HepG2 (cell line): Measurements from ENCODE around the gene PDE4D. TPM values are rescaled to one million over a fixed set of nuclear protein-coding genes. Genes with fewer than 3 reads are reported as not detected.

Source experiments
- ATAC-seq: fragments of 200-7000 bp; cut with Tn5 transposase; 3 replicates; pipeline ENCODE4 v1.9.1; 2020; ENCODE audit warnings: mild to moderate bottlenecking, moderate library complexity
- BruUV-seq: library from RNA; stranded (reverse); fragments of 400-500 nt; replicated peaks from 2 replicates; lab custom pipeline; 2021; lab: Mats Ljungman, UMichigan
- CTCF ChIA-PET: fragments of 300-600 bp; formaldehyde crosslinking; extraction: SDS; loops from one replicate; lab custom pipeline; 2021; ENCODE audit warnings: low total read pairs, inconsistent platforms, low intra/inter-chr PET ratio; lab: Yijun Ruan, JAX
- POLR2A ChIA-PET: fragments of 350-600 bp; sonication (Branson Sonifier 250); formaldehyde crosslinking; loops from one replicate; lab custom pipeline; 2020; ENCODE audit warnings: antibody characterized with exemption, inconsistent platforms; lab: Yijun Ruan, JAX
- DNase-seq: peaks from one replicate; pipeline ENCODE4 v3.0.0-alpha.2; 2015; ENCODE audit warnings: low spot score
- FAIRE-seq: peaks from 3 replicates; lab custom pipeline; 2011; peaks lifted over from hg19 to GRCh38; lab: Jason Lieb, UNC
- H2AFZ ChIP-seq: one replicate; pipeline ENCODE4 v1.6.1; 2011; ENCODE audit warnings: low read length, inconsistent platforms
- H3K27ac ChIP-seq: fragments of 300-600 bp; 3 replicates; pipeline ENCODE4 v1.8.0; 2011; ENCODE audit warnings: mixed run types, mild to moderate bottlenecking, mixed read lengths, low read length, inconsistent platforms; ENCODE audit not compliant: insufficient read depth; ENCODE audit errors: extremely low read length
- H3K27me3 ChIP-seq, 2 experiments: fragments of 200-600 bp in 1 of 2; 2 replicates in 1 of 2; 3 replicates in 1 of 2; pipeline versions ENCODE4 v1.6.0 to v1.8.0; 2011; ENCODE audit warnings: low read length in 2 of 2, mild to moderate bottlenecking in 2 of 2, moderate library complexity in 2 of 2, inconsistent platforms in 1 of 2; ENCODE audit not compliant: insufficient read depth in 2 of 2, control insufficient read depth in 1 of 2
- H3K36me3 ChIP-seq, 2 experiments: fragments of 200-600 bp in 1 of 2; replicated peaks in 1 of 2; 2 replicates in 1 of 2; 3 replicates in 1 of 2; pipeline versions ENCODE4 v1.5.1 to v1.8.0; 2011; ENCODE audit warnings: low read length in 2 of 2, inconsistent platforms in 1 of 2; ENCODE audit not compliant: insufficient read depth in 2 of 2, control insufficient read depth in 1 of 2
- H3K4me1 ChIP-seq: 2 replicates; pipeline ENCODE4 v1.5.1; 2012; ENCODE audit warnings: low read length, inconsistent platforms; ENCODE audit not compliant: insufficient read depth
- H3K4me2 ChIP-seq: 2 replicates; pipeline ENCODE4 v1.6.0; 2011; ENCODE audit warnings: low read depth, low read length, inconsistent platforms
- H3K4me3 ChIP-seq, 3 experiments: fragments of 200-600 bp in 1 of 3; sonication (generic), shearing (Covaris generic) in 1 of 3; replicated peaks in 1 of 3; 2 replicates each; pipeline ENCODE4 v1.5.1; 2011 to 2016; ENCODE audit warnings: low read length in 3 of 3, inconsistent platforms in 2 of 3, low read depth in 2 of 3, mild to moderate bottlenecking in 2 of 3, control low read depth in 1 of 3, mixed read lengths in 1 of 3; ENCODE audit not compliant: insufficient read depth in 1 of 3
- H3K79me2 ChIP-seq: one replicate; pipeline ENCODE4 v1.6.1; 2011; ENCODE audit warnings: low read length, inconsistent platforms; ENCODE audit not compliant: insufficient read depth
- H3K9ac ChIP-seq: 2 replicates; pipeline ENCODE4 v1.6.0; 2011; ENCODE audit warnings: mild to moderate bottlenecking, low read depth, low read length, inconsistent platforms; ENCODE audit not compliant: insufficient read depth
- H3K9me3 ChIP-seq: 2 replicates; pipeline ENCODE4 v1.5.1; 2012; ENCODE audit warnings: mild to moderate bottlenecking, low read length
- H4K20me1 ChIP-seq: 2 replicates; pipeline ENCODE4 v1.6.0; 2011; ENCODE audit warnings: inconsistent platforms, mild to moderate bottlenecking, low read length, moderate library complexity; ENCODE audit not compliant: insufficient read depth
- AHR ChIP-seq: IDR thresholded peaks from 2 replicates; pipeline ENCODE4 v1.6.1; 2018; ENCODE audit warnings: missing genetic modification reagents, missing compliant biosample characterization
- HDAC6 ChIP-seq: fragments of 200-600 bp; sonication (generic); IDR thresholded peaks from 2 replicates; pipeline ENCODE4 v1.7.0; 2017; ENCODE audit warnings: mild to moderate bottlenecking, antibody characterized with exemption, low read length, low read depth
- HNF4A ChIP-seq: sonication (generic); formaldehyde crosslinking; IDR thresholded peaks from 2 replicates; pipeline ENCODE4 v1.4.0; 2020; ENCODE audit warnings: missing genetic modification reagents
- NCOR1 ChIP-seq: fragments of 200-600 bp; sonication (generic); IDR thresholded peaks from 2 replicates; pipeline ENCODE4 v1.7.0; 2017; ENCODE audit warnings: antibody characterized with exemption, low read length, borderline replicate concordance
- NFIB ChIP-seq: sonication (generic); formaldehyde crosslinking; IDR thresholded peaks from 2 replicates; pipeline ENCODE4 v1.9.0; 2021; ENCODE audit warnings: missing genetic modification reagents, mild to moderate bottlenecking, borderline replicate concordance
- PCBP2 ChIP-seq: fragments of 200-400 bp; formaldehyde crosslinking; optimal IDR thresholded peaks from 2 replicates; pipeline ENCODE3; 2018; ENCODE audit warnings: low read length, low read depth; ENCODE audit not compliant: poor library complexity, severe bottlenecking
- POGZ ChIP-seq: sonication (generic); formaldehyde crosslinking; IDR thresholded peaks from 2 replicates; pipeline ENCODE4 v1.4.0; 2020; ENCODE audit warnings: mild to moderate bottlenecking, missing genetic modification reagents
- TBL1XR1 ChIP-seq: fragments of 150-350 bp; IDR thresholded peaks from 2 replicates; pipeline ENCODE4 v1.6.1; 2014; ENCODE audit warnings: borderline replicate concordance, low read length; ENCODE audit not compliant: partially characterized antibody
- TRAFD1 ChIP-seq: sonication (generic); formaldehyde crosslinking; IDR thresholded peaks from 2 replicates; pipeline ENCODE4 v1.5.1; 2020; ENCODE audit warnings: missing genetic modification reagents, mild to moderate bottlenecking, borderline replicate concordance
- ZNF777 ChIP-seq: sonication (generic); formaldehyde crosslinking; IDR thresholded peaks from 2 replicates; pipeline ENCODE4 v1.4.0; 2020; ENCODE audit warnings: missing genetic modification reagents
- ZSCAN21 ChIP-seq: sonication (generic); formaldehyde crosslinking; IDR thresholded peaks from 2 replicates; pipeline ENCODE4 v1.8.0; 2022; ENCODE audit warnings: mild to moderate bottlenecking, missing genetic modification reagents, moderate library complexity, borderline replicate concordance
- WGBS: methylation state at CpG from one replicate; pipeline ENCODE4 v1.1.6; 2017; ENCODE audit warnings: low lambda C conversion rate; 5-methylcytosine and 5-hydroxymethylcytosine counted together
- in situ Hi-C: cut with HindIII; loops from 2 replicates; pipeline ENCODE4 v1.10.0; 2017; ENCODE audit warnings: low pct_unique_long_range_greater_than_20kb; ENCODE audit not compliant: extremely low pct_ligation_motif_present
- intact Hi-C: fragments of 100-400 bp; cut with micrococcal nuclease; formaldehyde crosslinking; loops from one replicate; pipeline ENCODE4 v1.10.0; 2022; ENCODE audit not compliant: unreplicated experiment
- polyA plus RNA-seq, 8 experiments: library from polyadenylated mRNA; depleted of rRNA in 3 of 8; stranded (reverse) in 7 of 8; unstranded in 1 of 8; fragments of >200 nt; fragmentation: Illumina TruSeq in 4 of 8; extraction: Trizol in 4 of 8; gene quantifications; 2 replicates each; pipeline versions ENCODE4 v1.2.1 to v1.2.3, GENCODE V29; 2011 to 2016; ENCODE audit warnings: low read depth in 4 of 8, missing spikeins in 1 of 8, mixed read lengths in 1 of 8; ENCODE audit not compliant: insufficient read depth in 1 of 8
- total RNA-seq, 5 experiments: library from RNA; depleted of rRNA; stranded (reverse); fragments of >200 nt; fragmentation: Illumina TruSeq; extraction: Trizol; gene quantifications; 2 replicates each; pipeline ENCODE4 v1.2.3, GENCODE V29; 2016; ENCODE audit warnings: low read depth in 1 of 5

PDE4D gene
- total and polyA plus RNA-seq, 2 of the 13 experiments (the other 11 are each of a cell fraction or from before 2014, with no cell fraction given), result 7.0 to 12.2 TPM

GRCh38 chr5:59525311-59525710, 368.2 kb downstream of the PDE4D start:
- no TSS peak for BruUV-seq
- no peak overlapping the region for H2AFZ ChIP-seq
- H3K79me2 ChIP-seq, result no peaks in the 10 kb centered on the region
- no peaks in the 10 kb centered on the region for H3K36me3 ChIP-seq
- no peak overlapping the region for H3K9ac ChIP-seq
- intact Hi-C loops (no loop called here), in situ Hi-C loops (no loop called here)
- TF ChIP-seq TBL1XR1 (no peak), HNF4A (CRISPR knock-in tag) (peak; percentile 32; the same call in 1 of the 2 replicates), NFIB (CRISPR knock-in tag) (no peak), POGZ (CRISPR knock-in tag) (0 out of 2 replicates have a peak, but pooled peaks have one; percentile 28)
- FAIRE-seq (no peak), DNase-seq (peak; percentile 13), ATAC-seq (no peak)
- H3K4me2 ChIP-seq, result no peak overlapping the region
- H3K27me3 ChIP-seq, result no peaks in the 10 kb centered on the region
- no peaks in the 10 kb centered on the region for H4K20me1 ChIP-seq
- ChIA-PET CTCF (no interaction called here), POLR2A (no interaction called here)
- no peaks in the 10 kb centered on the region for H3K9me3 ChIP-seq
- peaks cover 17% of the 10 kb centered on the region for H3K4me1 ChIP-seq
- no CpG with 5 or more reads among the region's 3 CpGs for WGBS
- no peak overlapping the region for H3K27ac ChIP-seq
- H3K4me3 ChIP-seq, result no peak overlapping the region

GRCh38 chr5:59522201-59522831, 371.2 kb downstream of the PDE4D start:
- POLR2A ChIA-PET, result no interaction called here
- TF ChIP-seq NCOR1, result no peak
- TF ChIP-seq PCBP2, result no peak
- no peak for TF ChIP-seq TRAFD1
- TF ChIP-seq ZNF777, result no peak
- no peak for TF ChIP-seq ZSCAN21 (CRISPR knock-in tag)
- no peak for TF ChIP-seq AHR (CRISPR knock-in tag)
- TF ChIP-seq HDAC6, result no peak

More at GRCh38 chr5:59522201-59522831, 371.2 kb downstream of the PDE4D start:
- in situ Hi-C loops, result loop anchor here (25.0 kb wide), 1 partner anchor 140 kb away; no protein-coding TSS in a partner anchor
- no peaks in the 10 kb centered on the region for H3K36me3 ChIP-seq
- intact Hi-C loops, result no loop called here
- ATAC-seq (no peak), FAIRE-seq (no peak), DNase-seq (no peak)
- no TSS peak for BruUV-seq
- H3K27ac ChIP-seq, result no peak overlapping the region
- no peak overlapping the region for H2AFZ ChIP-seq
- H3K4me2 ChIP-seq, result no peak overlapping the region
- 49% methylated on average over 3 of the region's 3 CpGs for WGBS
- peaks cover 17% of the 10 kb centered on the region for H3K4me1 ChIP-seq
- H3K79me2 ChIP-seq, result no peaks in the 10 kb centered on the region
- no peaks in the 10 kb centered on the region for H3K27me3 ChIP-seq
- no peak overlapping the region for H3K9ac ChIP-seq
- no peak overlapping the region for H3K4me3 ChIP-seq
- CTCF ChIA-PET, result no interaction called here
- H3K9me3 ChIP-seq, result no peaks in the 10 kb centered on the region
- H4K20me1 ChIP-seq, result no peaks in the 10 kb centered on the region
